ENCODE results near the gene ZP2.

DNA sequence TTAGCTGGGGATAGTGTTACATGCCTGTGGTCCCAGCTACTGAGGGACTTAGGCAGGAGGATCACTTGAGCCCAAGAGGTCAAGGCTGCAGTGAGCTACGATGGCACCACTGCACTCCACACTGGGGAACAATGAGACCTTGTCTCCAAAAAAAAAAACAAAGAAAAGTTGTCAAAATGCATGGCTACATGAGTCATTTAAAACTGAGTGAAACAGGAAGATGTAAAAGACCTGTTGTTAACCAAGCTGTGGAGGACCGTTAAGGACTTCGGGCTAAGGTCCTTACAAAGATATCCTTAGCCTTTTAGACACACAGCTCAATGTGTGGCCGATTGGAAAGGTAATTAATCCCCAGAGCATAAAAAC is 25.1 kb downstream of the ZP2 start:
- TF ChIP-seq, protein P1, sequence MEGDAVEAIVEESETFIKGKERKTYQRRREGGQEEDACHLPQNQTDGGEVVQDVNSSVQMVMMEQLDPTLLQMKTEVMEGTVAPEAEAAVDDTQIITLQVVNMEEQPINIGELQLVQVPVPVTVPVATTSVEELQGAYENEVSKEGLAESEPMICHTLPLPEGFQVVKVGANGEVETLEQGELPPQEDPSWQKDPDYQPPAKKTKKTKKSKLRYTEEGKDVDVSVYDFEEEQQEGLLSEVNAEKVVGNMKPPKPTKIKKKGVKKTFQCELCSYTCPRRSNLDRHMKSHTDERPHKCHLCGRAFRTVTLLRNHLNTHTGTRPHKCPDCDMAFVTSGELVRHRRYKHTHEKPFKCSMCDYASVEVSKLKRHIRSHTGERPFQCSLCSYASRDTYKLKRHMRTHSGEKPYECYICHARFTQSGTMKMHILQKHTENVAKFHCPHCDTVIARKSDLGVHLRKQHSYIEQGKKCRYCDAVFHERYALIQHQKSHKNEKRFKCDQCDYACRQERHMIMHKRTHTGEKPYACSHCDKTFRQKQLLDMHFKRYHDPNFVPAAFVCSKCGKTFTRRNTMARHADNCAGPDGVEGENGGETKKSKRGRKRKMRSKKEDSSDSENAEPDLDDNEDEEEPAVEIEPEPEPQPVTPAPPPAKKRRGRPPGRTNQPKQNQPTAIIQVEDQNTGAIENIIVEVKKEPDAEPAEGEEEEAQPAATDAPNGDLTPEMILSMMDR (IDR thresholded peaks at IDR 0.05) = no peak
- no peak for TF ChIP-seq POLR2A (IDR thresholded peaks at IDR 0.05)
